Stimulated activated CD8-positive, alpha-beta memory T cell treated with anti-CD3 and anti-CD28 coated beads, Interleukin-4, amount 100 ng/mL, for 48 hours (primary cell): Measurements from ENCODE around the gene TMEM88.
A peak's percentile ranks its signal among the peaks of the same experiment; 100 is the strongest.

Experiments used
- DNase-seq: peaks from one replicate; pipeline ENCODE4 v3.0.0-alpha.2; 2020

The TMEM88 gene

DNA sequence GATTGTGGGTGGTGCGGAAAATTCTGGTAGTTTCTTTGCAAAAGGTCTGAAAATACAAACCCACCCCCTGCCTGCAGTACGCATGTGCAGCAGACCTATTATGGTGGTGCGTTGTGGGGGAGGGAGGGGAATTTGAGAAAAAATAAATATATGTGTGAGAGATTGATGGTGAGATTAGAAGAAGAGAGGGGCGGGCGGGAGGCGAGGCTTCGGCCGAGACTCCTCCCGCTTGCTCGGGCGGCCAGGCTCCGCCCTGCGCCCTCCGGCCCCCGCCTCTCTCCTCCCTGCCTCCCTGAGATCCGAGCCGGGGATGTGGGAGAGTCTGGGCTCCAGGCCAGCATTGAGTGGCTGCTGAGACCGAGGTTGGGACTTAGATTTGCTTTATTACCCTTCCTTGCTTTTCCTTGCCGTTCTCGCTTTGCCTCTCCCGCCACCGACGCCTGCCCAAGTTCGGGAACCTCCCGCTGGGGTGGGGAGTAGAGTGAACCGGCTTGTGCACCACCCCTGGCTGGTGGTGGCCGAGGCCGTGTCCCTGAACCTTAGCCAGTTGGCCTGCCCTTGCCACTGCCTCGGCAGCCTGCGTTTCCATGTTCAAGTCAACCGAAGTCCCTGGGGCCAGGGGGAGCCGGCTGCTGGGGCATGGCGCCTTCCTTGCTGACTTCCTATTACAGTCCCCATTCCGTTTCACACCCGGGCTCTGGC lies 32.8 kb downstream of the TMEM88 start:
- DNase-seq: peak; percentile 88

DNA sequence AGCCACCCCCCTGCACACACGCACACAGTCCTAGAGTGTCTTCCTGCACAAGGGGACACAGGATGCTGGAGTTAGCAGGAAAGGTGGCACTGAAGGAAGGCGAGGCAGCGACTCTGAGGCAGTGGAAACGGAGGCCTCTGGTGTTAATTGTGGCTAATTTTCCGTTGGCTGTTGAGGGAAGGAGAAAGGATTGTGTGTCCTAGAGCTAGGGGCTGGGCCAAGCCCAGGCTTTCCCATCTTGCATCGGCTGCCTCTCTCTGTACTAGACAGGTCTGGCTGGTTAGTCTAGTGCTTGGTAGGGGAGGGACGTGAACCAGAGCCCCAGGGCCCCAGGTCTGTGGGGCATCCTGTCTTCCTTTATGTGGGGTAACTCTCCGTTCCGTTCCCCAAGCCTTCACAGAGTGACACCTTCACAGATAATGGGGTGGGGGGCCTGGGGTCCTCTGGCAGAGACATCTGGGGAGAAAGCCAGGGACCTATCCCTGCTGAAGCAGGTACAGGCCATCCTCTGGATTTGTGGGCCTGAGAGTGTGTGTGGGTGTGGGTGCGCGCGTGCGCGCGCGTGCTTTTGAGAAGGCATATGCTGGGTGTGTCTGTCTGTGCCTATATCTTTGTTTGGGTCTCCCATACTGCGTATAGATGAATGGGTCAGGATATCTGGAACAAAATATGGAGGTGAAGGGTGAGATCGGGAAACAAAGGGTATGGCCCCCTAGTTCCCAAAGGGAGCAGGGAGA lies 33.5 kb downstream of the TMEM88 start, which contains the start of gene CHD3:
Gene CHD3, plus strand, starts transcription at position 606 of the 737 bp plus-strand sequence. CDS start 212 bp downstream, outside the sequence.
- peak; percentile 77 for DNase-seq

DNA sequence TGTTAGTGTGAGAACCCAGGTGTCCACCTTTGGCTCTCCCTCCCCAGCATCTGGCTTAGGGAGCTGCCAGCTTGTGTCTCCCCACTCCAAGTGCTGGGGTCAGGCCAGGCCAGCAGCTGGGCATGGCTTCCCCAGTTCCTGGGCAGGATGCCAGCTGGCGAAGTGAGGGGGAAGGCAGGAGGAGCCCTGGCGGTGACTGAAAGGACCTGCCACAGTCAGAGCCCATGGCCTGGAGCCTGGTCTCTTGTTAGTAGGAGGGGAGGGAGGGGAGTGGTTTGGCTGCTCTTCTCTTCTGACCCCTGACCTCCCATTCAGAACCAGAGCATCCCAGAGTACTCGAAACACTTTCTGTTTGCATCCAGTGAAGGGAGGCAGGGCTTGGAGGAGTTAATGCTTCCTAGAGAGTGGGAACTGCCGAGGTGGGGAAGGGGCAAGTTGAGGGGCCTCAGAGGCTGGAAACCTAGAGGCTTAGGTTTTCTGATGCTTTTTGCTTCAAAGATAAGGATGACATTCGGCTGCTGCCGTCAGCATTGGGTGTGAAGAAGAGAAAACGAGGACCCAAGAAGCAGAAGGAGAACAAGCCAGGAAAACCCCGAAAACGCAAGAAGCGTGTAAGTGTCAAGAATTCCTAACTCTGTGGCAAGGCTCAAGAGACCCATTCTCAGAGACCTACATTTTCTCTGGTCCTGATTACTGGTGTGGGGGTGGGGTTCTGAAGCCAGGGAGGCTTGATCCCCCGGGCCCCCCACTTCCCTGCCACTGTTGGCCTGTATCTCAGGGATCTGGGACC lies 34.5 kb downstream of the TMEM88 start:
- DNase-seq: peak; percentile 62

DNA sequence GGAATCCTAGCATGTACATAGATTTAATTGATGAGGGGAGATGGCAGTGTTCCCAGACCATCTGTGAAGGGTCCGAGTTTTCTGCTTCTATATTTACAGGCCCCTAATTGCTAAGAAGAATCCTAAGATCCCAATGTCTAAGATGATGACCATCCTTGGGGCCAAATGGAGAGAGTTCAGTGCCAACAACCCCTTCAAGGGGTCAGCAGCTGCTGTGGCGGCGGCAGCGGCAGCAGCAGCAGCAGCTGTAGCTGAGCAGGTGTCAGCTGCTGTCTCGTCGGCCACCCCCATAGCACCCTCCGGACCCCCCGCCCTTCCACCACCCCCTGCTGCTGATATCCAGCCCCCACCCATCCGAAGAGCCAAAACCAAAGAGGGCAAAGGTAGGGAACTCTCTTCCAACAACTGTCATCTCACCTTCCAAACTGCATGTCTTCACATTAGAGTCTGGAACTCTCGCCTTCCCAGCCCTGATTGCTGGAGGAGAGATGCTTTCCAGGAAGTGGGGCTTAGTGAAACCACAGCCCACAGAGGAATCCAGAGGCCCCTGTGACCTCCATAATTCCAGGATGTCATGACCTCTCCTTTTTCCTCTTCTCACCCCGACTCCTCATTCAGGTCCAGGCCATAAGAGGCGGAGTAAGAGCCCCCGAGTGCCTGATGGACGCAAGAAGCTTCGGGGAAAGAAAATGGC lies 38.5 kb downstream of the TMEM88 start:
- DNase-seq: no peak

DNA sequence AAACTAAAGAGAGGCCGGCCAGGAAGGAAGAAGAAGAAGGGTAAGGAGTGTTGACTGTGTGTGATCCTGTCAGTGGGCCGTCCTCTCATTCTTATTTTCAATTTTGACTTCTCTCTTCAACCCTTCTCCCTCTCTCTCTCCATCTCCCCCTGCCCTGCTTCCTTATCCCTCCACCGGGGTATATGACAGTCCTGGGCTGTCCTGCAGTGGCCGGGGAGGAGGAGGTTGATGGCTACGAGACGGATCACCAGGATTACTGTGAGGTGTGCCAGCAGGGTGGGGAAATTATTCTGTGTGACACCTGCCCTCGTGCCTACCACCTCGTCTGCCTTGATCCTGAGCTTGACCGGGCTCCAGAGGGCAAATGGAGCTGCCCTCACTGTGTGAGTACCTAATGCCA lies 39.4 kb downstream of the TMEM88 start:
- DNase-seq: no peak

DNA sequence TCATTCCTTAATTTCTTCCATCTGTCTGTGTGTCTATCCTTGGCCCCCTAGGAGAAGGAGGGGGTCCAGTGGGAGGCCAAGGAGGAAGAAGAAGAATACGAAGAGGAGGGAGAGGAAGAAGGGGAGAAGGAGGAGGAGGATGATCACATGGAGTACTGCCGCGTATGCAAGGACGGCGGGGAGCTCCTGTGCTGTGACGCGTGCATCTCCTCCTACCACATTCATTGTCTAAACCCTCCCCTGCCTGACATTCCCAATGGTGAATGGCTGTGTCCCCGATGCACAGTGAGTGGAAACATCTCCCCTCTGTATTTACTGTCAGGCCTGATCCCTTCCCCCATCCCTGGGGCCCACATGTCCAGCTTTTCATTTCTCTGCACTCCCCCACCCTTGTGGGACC lies 40.0 kb downstream of the TMEM88 start:
- no peak for DNase-seq

DNA sequence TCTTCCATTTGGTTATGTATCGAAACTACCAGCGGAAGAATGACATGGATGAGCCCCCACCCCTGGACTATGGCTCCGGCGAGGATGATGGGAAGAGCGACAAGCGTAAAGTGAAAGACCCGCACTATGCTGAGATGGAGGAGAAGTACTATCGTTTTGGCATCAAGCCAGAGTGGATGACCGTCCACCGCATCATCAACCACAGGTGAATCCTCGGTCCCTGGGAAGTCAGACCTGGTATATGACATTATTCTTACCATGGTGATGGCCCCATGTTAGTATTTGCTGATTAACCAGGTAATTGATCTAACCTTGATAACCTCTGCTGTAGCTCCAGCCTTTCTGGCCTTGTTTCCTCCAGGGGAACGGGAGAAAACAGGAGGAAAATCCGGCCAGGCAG lies 42.2 kb downstream of the TMEM88 start:
- no peak for DNase-seq

DNA sequence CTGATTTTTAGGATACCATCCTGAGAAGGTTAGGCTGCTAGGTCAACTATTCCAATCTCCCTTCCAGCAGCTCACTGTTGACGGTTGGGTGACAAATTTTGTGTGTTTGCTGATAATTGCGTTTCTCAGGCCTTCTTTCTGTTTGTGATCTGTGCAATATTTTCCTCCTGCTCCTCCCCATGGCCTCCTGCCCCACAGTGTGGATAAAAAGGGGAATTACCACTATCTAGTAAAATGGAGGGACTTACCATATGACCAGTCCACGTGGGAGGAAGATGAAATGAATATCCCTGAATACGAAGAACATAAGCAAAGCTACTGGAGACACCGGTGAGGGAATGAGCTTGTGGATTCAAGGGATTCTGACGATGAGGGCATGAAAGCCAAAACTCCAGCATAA lies 42.9 kb downstream of the TMEM88 start:
- no peak for DNase-seq

DNA sequence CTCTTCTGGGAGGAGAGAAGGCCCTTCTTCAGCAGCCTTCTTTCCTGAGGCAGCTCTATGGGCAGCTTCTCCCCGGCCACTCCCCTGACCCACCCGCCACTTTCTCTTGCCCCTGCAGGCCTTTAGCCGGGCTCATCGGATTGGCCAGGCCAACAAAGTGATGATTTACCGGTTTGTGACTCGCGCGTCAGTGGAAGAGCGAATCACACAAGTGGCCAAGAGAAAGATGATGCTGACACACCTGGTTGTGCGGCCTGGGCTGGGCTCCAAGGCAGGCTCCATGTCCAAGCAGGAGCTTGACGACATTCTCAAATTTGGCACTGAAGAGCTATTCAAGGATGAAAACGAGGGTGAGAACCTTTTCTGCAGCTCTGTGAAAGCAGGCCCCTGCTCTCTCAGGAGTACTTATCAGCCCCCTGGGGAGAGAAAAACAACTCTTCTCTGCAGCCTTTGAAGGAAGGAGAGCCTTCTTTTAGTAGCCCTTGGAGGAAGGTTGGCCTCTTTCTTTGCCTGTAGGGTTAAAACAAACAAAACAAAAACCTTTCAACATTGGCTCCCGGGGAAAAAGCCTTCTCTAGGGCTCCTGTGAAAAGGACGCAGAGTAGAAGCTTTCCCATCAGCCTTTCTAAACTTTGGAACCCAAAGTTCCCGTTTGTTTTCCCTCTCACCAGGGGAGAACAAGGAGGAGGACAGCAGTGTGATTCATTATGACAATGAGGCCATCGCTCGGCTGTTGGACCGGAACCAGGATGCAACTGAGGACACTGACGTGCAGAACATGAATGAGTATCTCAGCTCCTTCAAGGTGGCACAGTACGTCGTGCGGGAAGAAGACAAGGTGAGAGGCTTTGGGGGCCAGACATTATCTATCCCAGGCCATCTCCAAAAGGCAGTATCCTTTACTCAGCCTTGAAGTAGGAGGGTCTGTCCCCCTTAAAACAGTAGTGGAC lies 48.6 kb downstream of the TMEM88 start:
- DNase-seq: no peak
